ENCODE measurements around the gene C16orf92. TPM values are rescaled to one million over a fixed set of nuclear protein-coding genes. Genes with fewer than 3 reads are reported as not detected.

Gene C16orf92
- total and polyA plus RNA-seq, 2 of the 8 experiments (the other 6 are each of a cell fraction or from before 2014, with no cell fraction given), result not detected

DNA sequence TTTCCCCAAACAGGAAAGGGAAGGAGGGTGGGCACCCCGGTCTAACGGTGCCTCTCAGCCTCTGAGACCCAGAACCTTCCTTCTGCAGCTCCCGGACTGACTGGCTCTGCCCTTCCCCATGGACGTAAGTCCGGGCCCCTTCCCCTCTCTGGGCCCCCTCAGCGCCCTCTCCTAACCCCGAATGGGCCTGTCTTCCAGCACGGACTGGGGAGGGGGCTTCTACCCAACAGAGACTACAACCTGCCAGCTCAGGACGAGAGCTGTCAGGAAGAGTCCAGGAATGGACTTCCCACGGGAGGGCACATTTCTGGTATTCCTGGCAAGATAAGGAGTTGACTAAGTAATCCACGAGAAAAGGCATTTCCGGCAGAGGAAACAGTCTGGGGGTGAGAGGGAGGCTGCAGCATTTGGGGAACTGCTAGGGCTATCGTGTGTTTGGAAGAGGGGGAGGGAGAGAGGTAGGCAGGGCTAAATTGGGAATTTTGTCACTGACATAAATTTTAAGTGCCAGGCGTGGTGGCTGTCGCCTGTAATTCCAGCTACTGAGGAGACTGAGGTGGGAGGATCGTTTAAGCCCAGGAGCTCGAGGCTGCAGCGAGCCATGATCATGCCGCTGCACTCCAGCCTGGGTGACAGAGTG lies 30.5 kb downstream of the C16orf92 start (continued):
- TF ChIP-seq, protein P1, sequence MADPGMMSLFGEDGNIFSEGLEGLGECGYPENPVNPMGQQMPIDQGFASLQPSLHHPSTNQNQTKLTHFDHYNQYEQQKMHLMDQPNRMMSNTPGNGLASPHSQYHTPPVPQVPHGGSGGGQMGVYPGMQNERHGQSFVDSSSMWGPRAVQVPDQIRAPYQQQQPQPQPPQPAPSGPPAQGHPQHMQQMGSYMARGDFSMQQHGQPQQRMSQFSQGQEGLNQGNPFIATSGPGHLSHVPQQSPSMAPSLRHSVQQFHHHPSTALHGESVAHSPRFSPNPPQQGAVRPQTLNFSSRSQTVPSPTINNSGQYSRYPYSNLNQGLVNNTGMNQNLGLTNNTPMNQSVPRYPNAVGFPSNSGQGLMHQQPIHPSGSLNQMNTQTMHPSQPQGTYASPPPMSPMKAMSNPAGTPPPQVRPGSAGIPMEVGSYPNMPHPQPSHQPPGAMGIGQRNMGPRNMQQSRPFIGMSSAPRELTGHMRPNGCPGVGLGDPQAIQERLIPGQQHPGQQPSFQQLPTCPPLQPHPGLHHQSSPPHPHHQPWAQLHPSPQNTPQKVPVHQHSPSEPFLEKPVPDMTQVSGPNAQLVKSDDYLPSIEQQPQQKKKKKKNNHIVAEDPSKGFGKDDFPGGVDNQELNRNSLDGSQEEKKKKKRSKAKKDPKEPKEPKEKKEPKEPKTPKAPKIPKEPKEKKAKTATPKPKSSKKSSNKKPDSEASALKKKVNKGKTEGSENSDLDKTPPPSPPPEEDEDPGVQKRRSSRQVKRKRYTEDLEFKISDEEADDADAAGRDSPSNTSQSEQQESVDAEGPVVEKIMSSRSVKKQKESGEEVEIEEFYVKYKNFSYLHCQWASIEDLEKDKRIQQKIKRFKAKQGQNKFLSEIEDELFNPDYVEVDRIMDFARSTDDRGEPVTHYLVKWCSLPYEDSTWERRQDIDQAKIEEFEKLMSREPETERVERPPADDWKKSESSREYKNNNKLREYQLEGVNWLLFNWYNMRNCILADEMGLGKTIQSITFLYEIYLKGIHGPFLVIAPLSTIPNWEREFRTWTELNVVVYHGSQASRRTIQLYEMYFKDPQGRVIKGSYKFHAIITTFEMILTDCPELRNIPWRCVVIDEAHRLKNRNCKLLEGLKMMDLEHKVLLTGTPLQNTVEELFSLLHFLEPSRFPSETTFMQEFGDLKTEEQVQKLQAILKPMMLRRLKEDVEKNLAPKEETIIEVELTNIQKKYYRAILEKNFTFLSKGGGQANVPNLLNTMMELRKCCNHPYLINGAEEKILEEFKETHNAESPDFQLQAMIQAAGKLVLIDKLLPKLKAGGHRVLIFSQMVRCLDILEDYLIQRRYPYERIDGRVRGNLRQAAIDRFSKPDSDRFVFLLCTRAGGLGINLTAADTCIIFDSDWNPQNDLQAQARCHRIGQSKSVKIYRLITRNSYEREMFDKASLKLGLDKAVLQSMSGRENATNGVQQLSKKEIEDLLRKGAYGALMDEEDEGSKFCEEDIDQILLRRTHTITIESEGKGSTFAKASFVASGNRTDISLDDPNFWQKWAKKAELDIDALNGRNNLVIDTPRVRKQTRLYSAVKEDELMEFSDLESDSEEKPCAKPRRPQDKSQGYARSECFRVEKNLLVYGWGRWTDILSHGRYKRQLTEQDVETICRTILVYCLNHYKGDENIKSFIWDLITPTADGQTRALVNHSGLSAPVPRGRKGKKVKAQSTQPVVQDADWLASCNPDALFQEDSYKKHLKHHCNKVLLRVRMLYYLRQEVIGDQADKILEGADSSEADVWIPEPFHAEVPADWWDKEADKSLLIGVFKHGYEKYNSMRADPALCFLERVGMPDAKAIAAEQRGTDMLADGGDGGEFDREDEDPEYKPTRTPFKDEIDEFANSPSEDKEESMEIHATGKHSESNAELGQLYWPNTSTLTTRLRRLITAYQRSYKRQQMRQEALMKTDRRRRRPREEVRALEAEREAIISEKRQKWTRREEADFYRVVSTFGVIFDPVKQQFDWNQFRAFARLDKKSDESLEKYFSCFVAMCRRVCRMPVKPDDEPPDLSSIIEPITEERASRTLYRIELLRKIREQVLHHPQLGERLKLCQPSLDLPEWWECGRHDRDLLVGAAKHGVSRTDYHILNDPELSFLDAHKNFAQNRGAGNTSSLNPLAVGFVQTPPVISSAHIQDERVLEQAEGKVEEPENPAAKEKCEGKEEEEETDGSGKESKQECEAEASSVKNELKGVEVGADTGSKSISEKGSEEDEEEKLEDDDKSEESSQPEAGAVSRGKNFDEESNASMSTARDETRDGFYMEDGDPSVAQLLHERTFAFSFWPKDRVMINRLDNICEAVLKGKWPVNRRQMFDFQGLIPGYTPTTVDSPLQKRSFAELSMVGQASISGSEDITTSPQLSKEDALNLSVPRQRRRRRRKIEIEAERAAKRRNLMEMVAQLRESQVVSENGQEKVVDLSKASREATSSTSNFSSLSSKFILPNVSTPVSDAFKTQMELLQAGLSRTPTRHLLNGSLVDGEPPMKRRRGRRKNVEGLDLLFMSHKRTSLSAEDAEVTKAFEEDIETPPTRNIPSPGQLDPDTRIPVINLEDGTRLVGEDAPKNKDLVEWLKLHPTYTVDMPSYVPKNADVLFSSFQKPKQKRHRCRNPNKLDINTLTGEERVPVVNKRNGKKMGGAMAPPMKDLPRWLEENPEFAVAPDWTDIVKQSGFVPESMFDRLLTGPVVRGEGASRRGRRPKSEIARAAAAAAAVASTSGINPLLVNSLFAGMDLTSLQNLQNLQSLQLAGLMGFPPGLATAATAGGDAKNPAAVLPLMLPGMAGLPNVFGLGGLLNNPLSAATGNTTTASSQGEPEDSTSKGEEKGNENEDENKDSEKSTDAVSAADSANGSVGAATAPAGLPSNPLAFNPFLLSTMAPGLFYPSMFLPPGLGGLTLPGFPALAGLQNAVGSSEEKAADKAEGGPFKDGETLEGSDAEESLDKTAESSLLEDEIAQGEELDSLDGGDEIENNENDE (IDR thresholded peaks at IDR 0.05; ENCODE audit: insufficient replicate concordance, low read length), result no peak

Data from H1 (cell line).